Keratinocyte (primary cell): ENCODE measurements around the gene POR. TPM values are rescaled to one million over a fixed set of nuclear protein-coding genes. Genes with fewer than 3 reads are reported as not detected.

Experiments
- DNase-seq: peaks from one replicate; pipeline ENCODE4 v3.0.0-alpha.2; 2011; ENCODE audit warnings: low read depth, missing footprints, low spot score
- FAIRE-seq: peaks from 2 replicates; lab custom pipeline; 2011; peaks lifted over from hg19 to GRCh38; lab: Jason Lieb, UNC
- H2AFZ ChIP-seq: 2 replicates; pipeline ENCODE4 v1.6.0; 2012; ENCODE audit warnings: low read length, control low read depth, inconsistent platforms; ENCODE audit not compliant: control insufficient read depth
- H3K27ac ChIP-seq: 2 replicates; pipeline ENCODE4 v1.5.1; 2011; ENCODE audit warnings: low read length; ENCODE audit not compliant: control insufficient read depth, insufficient read depth
- H3K27me3 ChIP-seq: 3 replicates; pipeline ENCODE4 v1.6.0; 2011; ENCODE audit warnings: low read length; ENCODE audit not compliant: control insufficient read depth, insufficient read depth; ENCODE audit errors: extremely low read depth
- H3K36me3 ChIP-seq, 2 experiments: 2 replicates in 1 of 2; 3 replicates in 1 of 2; pipeline ENCODE4 v1.5.1; 2011; ENCODE audit warnings: low read length in 2 of 2, mild to moderate bottlenecking in 1 of 2; ENCODE audit not compliant: control insufficient read depth in 2 of 2, insufficient read depth in 2 of 2; ENCODE audit errors: extremely low read depth in 1 of 2
- H3K4me1 ChIP-seq: 3 replicates; pipeline ENCODE4 v1.5.1; 2011; ENCODE audit warnings: low read length; ENCODE audit not compliant: control insufficient read depth, insufficient read depth; ENCODE audit errors: extremely low read depth
- H3K4me2 ChIP-seq: 3 replicates; pipeline ENCODE4 v1.6.0; 2011; ENCODE audit warnings: low read depth, low read length; ENCODE audit not compliant: control insufficient read depth, insufficient read depth; ENCODE audit errors: extremely low read depth
- H3K4me3 ChIP-seq, 3 experiments: fragments of 200-600 bp in 1 of 3; sonication (generic) in 1 of 3; 2 replicates in 2 of 3; 3 replicates in 1 of 3; pipeline ENCODE4 v1.5.1; 2011 to 2016; ENCODE audit warnings: low read length in 3 of 3, mild to moderate bottlenecking in 3 of 3, control low read depth in 2 of 3, inconsistent platforms in 1 of 3, low read depth in 1 of 3, mixed read lengths in 1 of 3, mixed run types in 1 of 3, moderate library complexity in 1 of 3; ENCODE audit not compliant: control insufficient read depth in 2 of 3, insufficient read depth in 2 of 3; ENCODE audit errors: extremely low read depth in 1 of 3
- H3K79me2 ChIP-seq: 2 replicates; pipeline ENCODE4 v1.6.0; 2012; ENCODE audit warnings: low read length; ENCODE audit not compliant: control insufficient read depth, insufficient read depth
- H3K9ac ChIP-seq: 3 replicates; pipeline ENCODE4 v1.6.0; 2011; ENCODE audit warnings: low read length; ENCODE audit not compliant: control insufficient read depth, insufficient read depth; ENCODE audit errors: extremely low read depth
- H3K9me1 ChIP-seq: 3 replicates; pipeline ENCODE4 v1.6.0; 2011; ENCODE audit warnings: low read length; ENCODE audit not compliant: control insufficient read depth, insufficient read depth; ENCODE audit errors: extremely low read depth
- H3K9me3 ChIP-seq: 2 replicates; pipeline ENCODE4 v1.5.1; 2012; ENCODE audit warnings: low read depth, low read length; ENCODE audit not compliant: control insufficient read depth
- H4K20me1 ChIP-seq: 3 replicates; pipeline ENCODE4 v1.6.0; 2011; ENCODE audit warnings: low read length; ENCODE audit not compliant: control insufficient read depth, insufficient read depth; ENCODE audit errors: extremely low read depth
- CTCF ChIP-seq, 3 experiments: IDR thresholded peaks in 1 of 3; conservative IDR thresholded peaks in 1 of 3; optimal IDR thresholded peaks in 1 of 3; 2 replicates in 2 of 3; 3 replicates in 1 of 3; pipeline versions ENCODE3 to v1.5.1; 2011; ENCODE audit warnings: low read length in 3 of 3, mild to moderate bottlenecking in 3 of 3, moderate library complexity in 2 of 3, control low read depth in 1 of 3, inconsistent platforms in 1 of 3; ENCODE audit not compliant: insufficient read depth in 2 of 3; ENCODE audit errors: extremely low read depth in 1 of 3
- EZH2 ChIP-seq: IDR thresholded peaks from one replicate; pipeline ENCODE4 v1.6.1; 2012; ENCODE audit warnings: inconsistent platforms, mild to moderate bottlenecking, low read length, moderate library complexity
- dilution Hi-C: fragments of 300-500 bp; cut with MboI; formaldehyde crosslinking; loops from one replicate; pipeline ENCODE4 v1.7.0; 2020; ENCODE audit warnings: low sequenced_read_pairs; ENCODE audit not compliant: extremely low pct_ligation_motif_present
- polyA plus RNA-seq, 5 experiments: library from polyadenylated mRNA; depleted of rRNA in 3 of 5; stranded (reverse) in 3 of 5; stranded (forward) in 1 of 5; unstranded in 1 of 5; fragments of >200 nt; gene quantifications; 1 replicate in 1 of 5; 2 replicates in 3 of 5; 3 replicates in 1 of 5; pipeline versions ENCODE4 v1.2.1 to v1.2.3, GENCODE V29; 2011 to 2012; ENCODE audit warnings: missing spikeins in 2 of 5, low read depth in 1 of 5, low replicate concordance in 1 of 5

The POR gene
- polyA plus RNA-seq, 1 donor (not counting 4 experiments of a cell fraction or from before 2014, with no cell fraction given): 28.6 TPM

GRCh38 chr7:75868153-75868552 lies 46.8 kb upstream of the POR start:
- Histone ChIP-seq H3K27me3 (no peaks in the 10 kb centered on the region), H3K36me3 (no peaks in the 10 kb centered on the region), H3K9me1 (no peaks in the 10 kb centered on the region), H3K4me1 (peaks cover 10% of the 10 kb centered on the region), H4K20me1 (no peaks in the 10 kb centered on the region), H3K27ac (no peak overlapping the region), H3K4me3 (no peak overlapping the region), H2AFZ (no peak overlapping the region), H3K9ac (no peak overlapping the region), H3K79me2 (no peaks in the 10 kb centered on the region), H3K9me3 (no peaks in the 10 kb centered on the region), H3K4me2 (no peak overlapping the region)
- FAIRE-seq (no peak), DNase-seq (no peak)
- dilution Hi-C loops: no loop called here
- no peak for TF ChIP-seq EZH2
- TF ChIP-seq CTCF (optimal IDR thresholded peaks at IDR 0.05 in 1 of 3, IDR thresholded peaks at IDR 0.05 in 1 of 3, conservative IDR thresholded peaks at IDR 0.05 in 1 of 3; ENCODE audit: extremely low read depth in 1 of 3, insufficient read depth in 2 of 3, low read length in 3 of 3): no peak

GRCh38 chr7:75869776-75870379 lies 45.1 kb upstream of the POR start:
- H2AFZ ChIP-seq: no peak overlapping the region
- no peak overlapping the region for H3K4me3 ChIP-seq
- dilution Hi-C loops: no loop called here
- H3K27ac ChIP-seq: no peak overlapping the region
- TF ChIP-seq CTCF (optimal IDR thresholded peaks at IDR 0.05 in 1 of 3, IDR thresholded peaks at IDR 0.05 in 1 of 3, conservative IDR thresholded peaks at IDR 0.05 in 1 of 3; ENCODE audit: extremely low read depth in 1 of 3, insufficient read depth in 2 of 3, low read length in 3 of 3) (no peak), EZH2 (no peak)
- no peaks in the 10 kb centered on the region for H3K9me3 ChIP-seq
- H3K79me2 ChIP-seq: no peaks in the 10 kb centered on the region
- H3K9ac ChIP-seq: no peak overlapping the region
- H3K4me2 ChIP-seq: no peak overlapping the region
- H3K4me1 ChIP-seq: peaks cover 10% of the 10 kb centered on the region
- no peaks in the 10 kb centered on the region for H4K20me1 ChIP-seq
- H3K9me1 ChIP-seq: no peaks in the 10 kb centered on the region
- FAIRE-seq: no peak
- no peaks in the 10 kb centered on the region for H3K27me3 ChIP-seq
- H3K36me3 ChIP-seq: no peaks in the 10 kb centered on the region
- DNase-seq: no peak
